GM23338 (cell line): Measurements from ENCODE around the gene GPATCH1.

ENCODE experiments used
- CREB1 ChIP-seq: fragments of 250-450 bp; sonication (Bioruptor Pico); IDR thresholded peaks from 2 replicates; pipeline ENCODE4 v1.5.0; 2020; ENCODE audit warnings: low read depth, mild to moderate bottlenecking, moderate library complexity
- EZH2 ChIP-seq: fragments of 200-600 bp; sonication (generic); IDR thresholded peaks from one replicate; pipeline ENCODE4 v1.8.0; 2017; ENCODE audit warnings: antibody characterized with exemption, mild to moderate bottlenecking, low read depth; ENCODE audit not compliant: unreplicated experiment
- POLR2AphosphoS5 ChIP-seq: IDR thresholded peaks from 2 replicates; pipeline ENCODE4 v1.6.1; 2016; ENCODE audit warnings: antibody characterized with exemption, low read depth
- ZNF114 ChIP-seq: fragments of 250-450 bp; sonication (Bioruptor Pico); IDR thresholded peaks from 2 replicates; pipeline ENCODE4 v1.5.0; 2020; ENCODE audit warnings: mild to moderate bottlenecking, moderate library complexity
- TF ChIP-seq, protein P1 (sequence below), 2 experiments: fragments of 200-600 bp in 1 of 2; sonication (generic) in 1 of 2; conservative IDR thresholded peaks; 2 replicates each; pipeline versions ENCODE4 v1.5.1 to v1.6.1; 2016 to 2017; ENCODE audit warnings: antibody characterized with exemption in 2 of 2, low read depth in 2 of 2, mild to moderate bottlenecking in 2 of 2, moderate library complexity in 1 of 2

DNA sequence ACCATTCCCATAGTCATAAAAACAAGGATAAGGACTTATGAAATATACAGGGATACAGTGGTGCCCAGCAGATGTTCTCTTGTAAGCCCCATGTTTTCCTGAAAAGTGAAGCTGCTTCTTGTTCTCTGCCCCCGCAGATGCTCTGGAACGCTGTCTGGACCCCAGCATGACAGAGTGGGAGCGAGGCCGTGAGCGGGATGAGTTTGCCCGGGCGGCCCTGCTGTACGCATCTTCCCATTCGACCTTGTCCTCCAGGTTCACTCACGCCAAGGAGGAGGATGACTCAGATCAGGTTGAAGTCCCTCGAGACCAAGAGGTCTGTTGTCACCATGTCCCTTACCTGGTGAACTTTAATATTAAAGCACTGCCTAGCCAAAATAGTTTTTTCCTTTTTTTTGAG, 30.6 kb downstream of the GPATCH1 start:
- TF ChIP-seq, protein P1, sequence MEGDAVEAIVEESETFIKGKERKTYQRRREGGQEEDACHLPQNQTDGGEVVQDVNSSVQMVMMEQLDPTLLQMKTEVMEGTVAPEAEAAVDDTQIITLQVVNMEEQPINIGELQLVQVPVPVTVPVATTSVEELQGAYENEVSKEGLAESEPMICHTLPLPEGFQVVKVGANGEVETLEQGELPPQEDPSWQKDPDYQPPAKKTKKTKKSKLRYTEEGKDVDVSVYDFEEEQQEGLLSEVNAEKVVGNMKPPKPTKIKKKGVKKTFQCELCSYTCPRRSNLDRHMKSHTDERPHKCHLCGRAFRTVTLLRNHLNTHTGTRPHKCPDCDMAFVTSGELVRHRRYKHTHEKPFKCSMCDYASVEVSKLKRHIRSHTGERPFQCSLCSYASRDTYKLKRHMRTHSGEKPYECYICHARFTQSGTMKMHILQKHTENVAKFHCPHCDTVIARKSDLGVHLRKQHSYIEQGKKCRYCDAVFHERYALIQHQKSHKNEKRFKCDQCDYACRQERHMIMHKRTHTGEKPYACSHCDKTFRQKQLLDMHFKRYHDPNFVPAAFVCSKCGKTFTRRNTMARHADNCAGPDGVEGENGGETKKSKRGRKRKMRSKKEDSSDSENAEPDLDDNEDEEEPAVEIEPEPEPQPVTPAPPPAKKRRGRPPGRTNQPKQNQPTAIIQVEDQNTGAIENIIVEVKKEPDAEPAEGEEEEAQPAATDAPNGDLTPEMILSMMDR (conservative IDR thresholded peaks at IDR 0.05; ENCODE audit: low read depth in 2 of 2) = no peak
- TF ChIP-seq EZH2 (no peak), ZNF114 (CRISPR knock-in tag) (no peak), CREB1 (no peak), POLR2AphosphoS5 (no peak)
